HepG2 (cell line): ENCODE data around the gene FAS.

Source experiments
- EZH2 ChIP-seq: conservative IDR thresholded peaks from 2 replicates; pipeline ENCODE4 v1.6.1; 2012; ENCODE audit warnings: mild to moderate bottlenecking, low read depth, low read length, moderate library complexity
- GTF2F1 ChIP-seq: fragments of 150-350 bp; IDR thresholded peaks from 2 replicates; pipeline ENCODE4 v1.6.1; 2014; ENCODE audit warnings: low read length
- POLR2A ChIP-seq, 2 experiments: IDR thresholded peaks; 2 replicates each; pipeline ENCODE4 v1.6.1; 2011; ENCODE audit warnings: low read depth in 2 of 2, low read length in 2 of 2, mild to moderate bottlenecking in 1 of 2, moderate library complexity in 1 of 2; ENCODE audit not compliant: insufficient read depth in 1 of 2
- POLR2AphosphoS5 ChIP-seq: IDR thresholded peaks from 2 replicates; pipeline ENCODE4 v1.6.1; 2012; ENCODE audit warnings: low read depth, low read length
- SRSF9 ChIP-seq: fragments of 200-400 bp; formaldehyde crosslinking; IDR thresholded peaks from 2 replicates; pipeline ENCODE4 v1.6.1; 2018; ENCODE audit warnings: borderline replicate concordance, mild to moderate bottlenecking, low read depth, low read length; ENCODE audit not compliant: insufficient read depth, poor library complexity, severe bottlenecking
- ZBTB33 ChIP-seq: sonication (generic); formaldehyde crosslinking; IDR thresholded peaks from 2 replicates; pipeline ENCODE4 v1.4.0; 2020; ENCODE audit warnings: missing genetic modification reagents
- ZFP36 ChIP-seq: fragments of 150-350 bp; IDR thresholded peaks from 2 replicates; pipeline ENCODE4 v1.6.1; 2018; ENCODE audit warnings: borderline replicate concordance, low read length, low read depth; ENCODE audit not compliant: partially characterized antibody
- ZNF143 ChIP-seq: sonication (generic); formaldehyde crosslinking; IDR thresholded peaks from 2 replicates; pipeline ENCODE4 v1.4.0; 2020; ENCODE audit warnings: missing genetic modification reagents
- ZNF263 ChIP-seq: sonication (generic); formaldehyde crosslinking; IDR thresholded peaks from 2 replicates; pipeline ENCODE4 v1.4.0; 2020; ENCODE audit warnings: missing genetic modification reagents
- ZNF407 ChIP-seq: sonication (generic); formaldehyde crosslinking; IDR thresholded peaks from one replicate; pipeline ENCODE4 v1.5.1; 2020; ENCODE audit warnings: mild to moderate bottlenecking, missing genetic modification reagents; ENCODE audit errors: not compliant biosample characterization

GRCh38 chr10:88964360-88964759 is 26.2 kb upstream of the FAS start:
- no peak for TF ChIP-seq EZH2
- no peak for TF ChIP-seq ZNF263
- TF ChIP-seq ZNF143, result no peak
- TF ChIP-seq SRSF9, result no peak
- no peak for TF ChIP-seq ZFP36
- no peak for TF ChIP-seq ZNF407 (CRISPR knock-in tag)
- no peak for TF ChIP-seq GTF2F1
- TF ChIP-seq POLR2AphosphoS5, result no peak
- TF ChIP-seq POLR2A (IDR thresholded peaks at IDR 0.05; ENCODE audit: insufficient read depth in 1 of 2, low read depth in 2 of 2, low read length in 2 of 2), result no peak
- no peak for TF ChIP-seq ZBTB33 (CRISPR knock-in tag)
